Keratinocyte (primary cell): Measurements from ENCODE around the gene UBAC2. TPM values are rescaled to one million over a fixed set of nuclear protein-coding genes. Genes with fewer than 3 reads are reported as not detected.

Experiments
- DNase-seq: peaks from one replicate; pipeline ENCODE4 v3.0.0-alpha.2; 2011; ENCODE audit warnings: low read depth, missing footprints, low spot score
- FAIRE-seq: peaks from 2 replicates; lab custom pipeline; 2011; peaks lifted over from hg19 to GRCh38; lab: Jason Lieb, UNC
- H2AFZ ChIP-seq: 2 replicates; pipeline ENCODE4 v1.6.0; 2012; ENCODE audit warnings: low read length, control low read depth, inconsistent platforms; ENCODE audit not compliant: control insufficient read depth
- H3K27ac ChIP-seq: 2 replicates; pipeline ENCODE4 v1.5.1; 2011; ENCODE audit warnings: low read length; ENCODE audit not compliant: control insufficient read depth, insufficient read depth
- H3K27me3 ChIP-seq: 3 replicates; pipeline ENCODE4 v1.6.0; 2011; ENCODE audit warnings: low read length; ENCODE audit not compliant: control insufficient read depth, insufficient read depth; ENCODE audit errors: extremely low read depth
- H3K36me3 ChIP-seq, 2 experiments: 2 replicates in 1 of 2; 3 replicates in 1 of 2; pipeline ENCODE4 v1.5.1; 2011; ENCODE audit warnings: low read length in 2 of 2, mild to moderate bottlenecking in 1 of 2; ENCODE audit not compliant: control insufficient read depth in 2 of 2, insufficient read depth in 2 of 2; ENCODE audit errors: extremely low read depth in 1 of 2
- H3K4me1 ChIP-seq: 3 replicates; pipeline ENCODE4 v1.5.1; 2011; ENCODE audit warnings: low read length; ENCODE audit not compliant: control insufficient read depth, insufficient read depth; ENCODE audit errors: extremely low read depth
- H3K4me2 ChIP-seq: 3 replicates; pipeline ENCODE4 v1.6.0; 2011; ENCODE audit warnings: low read depth, low read length; ENCODE audit not compliant: control insufficient read depth, insufficient read depth; ENCODE audit errors: extremely low read depth
- H3K4me3 ChIP-seq, 3 experiments: fragments of 200-600 bp in 1 of 3; sonication (generic) in 1 of 3; 2 replicates in 2 of 3; 3 replicates in 1 of 3; pipeline ENCODE4 v1.5.1; 2011 to 2016; ENCODE audit warnings: low read length in 3 of 3, mild to moderate bottlenecking in 3 of 3, control low read depth in 2 of 3, inconsistent platforms in 1 of 3, low read depth in 1 of 3, mixed read lengths in 1 of 3, mixed run types in 1 of 3, moderate library complexity in 1 of 3; ENCODE audit not compliant: control insufficient read depth in 2 of 3, insufficient read depth in 2 of 3; ENCODE audit errors: extremely low read depth in 1 of 3
- H3K79me2 ChIP-seq: 2 replicates; pipeline ENCODE4 v1.6.0; 2012; ENCODE audit warnings: low read length; ENCODE audit not compliant: control insufficient read depth, insufficient read depth
- H3K9ac ChIP-seq: 3 replicates; pipeline ENCODE4 v1.6.0; 2011; ENCODE audit warnings: low read length; ENCODE audit not compliant: control insufficient read depth, insufficient read depth; ENCODE audit errors: extremely low read depth
- H3K9me1 ChIP-seq: 3 replicates; pipeline ENCODE4 v1.6.0; 2011; ENCODE audit warnings: low read length; ENCODE audit not compliant: control insufficient read depth, insufficient read depth; ENCODE audit errors: extremely low read depth
- H3K9me3 ChIP-seq: 2 replicates; pipeline ENCODE4 v1.5.1; 2012; ENCODE audit warnings: low read depth, low read length; ENCODE audit not compliant: control insufficient read depth
- H4K20me1 ChIP-seq: 3 replicates; pipeline ENCODE4 v1.6.0; 2011; ENCODE audit warnings: low read length; ENCODE audit not compliant: control insufficient read depth, insufficient read depth; ENCODE audit errors: extremely low read depth
- EZH2 ChIP-seq: IDR thresholded peaks from one replicate; pipeline ENCODE4 v1.6.1; 2012; ENCODE audit warnings: inconsistent platforms, mild to moderate bottlenecking, low read length, moderate library complexity
- dilution Hi-C: fragments of 300-500 bp; cut with MboI; formaldehyde crosslinking; loops from one replicate; pipeline ENCODE4 v1.7.0; 2020; ENCODE audit warnings: low sequenced_read_pairs; ENCODE audit not compliant: extremely low pct_ligation_motif_present
- polyA plus RNA-seq, 5 experiments: library from polyadenylated mRNA; depleted of rRNA in 3 of 5; stranded (reverse) in 3 of 5; stranded (forward) in 1 of 5; unstranded in 1 of 5; fragments of >200 nt; gene quantifications; 1 replicate in 1 of 5; 2 replicates in 3 of 5; 3 replicates in 1 of 5; pipeline versions ENCODE4 v1.2.1 to v1.2.3, GENCODE V29; 2011 to 2012; ENCODE audit warnings: missing spikeins in 2 of 5, low read depth in 1 of 5, low replicate concordance in 1 of 5
- TF ChIP-seq, protein P1 (sequence below), 3 experiments: IDR thresholded peaks in 1 of 3; conservative IDR thresholded peaks in 1 of 3; optimal IDR thresholded peaks in 1 of 3; 2 replicates in 2 of 3; 3 replicates in 1 of 3; pipeline versions ENCODE3 to v1.5.1; 2011; ENCODE audit warnings: low read length in 3 of 3, mild to moderate bottlenecking in 3 of 3, moderate library complexity in 2 of 3, control low read depth in 1 of 3, inconsistent platforms in 1 of 3; ENCODE audit not compliant: insufficient read depth in 2 of 3; ENCODE audit errors: extremely low read depth in 1 of 3

Gene UBAC2
- polyA plus RNA-seq, 1 donor (not counting 4 experiments of a cell fraction or from before 2014, with no cell fraction given) = 104 TPM

DNA sequence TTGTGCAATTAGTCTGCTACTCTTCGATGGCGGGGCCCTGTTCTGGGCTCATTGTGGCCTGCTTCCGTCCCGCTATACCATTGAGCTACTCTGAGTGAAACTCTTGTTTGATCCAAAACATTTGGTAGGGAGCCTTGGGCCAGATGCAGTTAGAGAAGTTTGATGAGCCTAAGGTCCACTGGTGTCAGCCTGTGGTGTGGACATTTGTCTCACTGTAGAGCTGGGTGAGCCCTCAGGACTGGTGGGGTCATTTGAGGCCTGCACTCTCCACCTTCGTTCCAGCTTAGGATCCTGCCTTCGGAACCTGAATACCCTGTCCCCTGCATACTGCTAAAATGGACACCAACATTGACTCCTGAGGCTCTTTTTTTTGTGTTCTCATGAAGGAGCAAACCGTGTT lies 6.9 kb downstream of the UBAC2 start:
- H3K79me2 ChIP-seq = peaks cover 85% of the 10 kb centered on the region
- dilution Hi-C loops = no loop called here
- H3K9ac ChIP-seq = no peak overlapping the region
- no peak overlapping the region for H3K27ac ChIP-seq
- TF ChIP-seq, protein P1, sequence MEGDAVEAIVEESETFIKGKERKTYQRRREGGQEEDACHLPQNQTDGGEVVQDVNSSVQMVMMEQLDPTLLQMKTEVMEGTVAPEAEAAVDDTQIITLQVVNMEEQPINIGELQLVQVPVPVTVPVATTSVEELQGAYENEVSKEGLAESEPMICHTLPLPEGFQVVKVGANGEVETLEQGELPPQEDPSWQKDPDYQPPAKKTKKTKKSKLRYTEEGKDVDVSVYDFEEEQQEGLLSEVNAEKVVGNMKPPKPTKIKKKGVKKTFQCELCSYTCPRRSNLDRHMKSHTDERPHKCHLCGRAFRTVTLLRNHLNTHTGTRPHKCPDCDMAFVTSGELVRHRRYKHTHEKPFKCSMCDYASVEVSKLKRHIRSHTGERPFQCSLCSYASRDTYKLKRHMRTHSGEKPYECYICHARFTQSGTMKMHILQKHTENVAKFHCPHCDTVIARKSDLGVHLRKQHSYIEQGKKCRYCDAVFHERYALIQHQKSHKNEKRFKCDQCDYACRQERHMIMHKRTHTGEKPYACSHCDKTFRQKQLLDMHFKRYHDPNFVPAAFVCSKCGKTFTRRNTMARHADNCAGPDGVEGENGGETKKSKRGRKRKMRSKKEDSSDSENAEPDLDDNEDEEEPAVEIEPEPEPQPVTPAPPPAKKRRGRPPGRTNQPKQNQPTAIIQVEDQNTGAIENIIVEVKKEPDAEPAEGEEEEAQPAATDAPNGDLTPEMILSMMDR (optimal IDR thresholded peaks at IDR 0.05 in 1 of 3, IDR thresholded peaks at IDR 0.05 in 1 of 3, conservative IDR thresholded peaks at IDR 0.05 in 1 of 3; ENCODE audit: extremely low read depth in 1 of 3, insufficient read depth in 2 of 3, low read length in 3 of 3) = no peak
- TF ChIP-seq EZH2 = no peak
- no peak for FAIRE-seq
- no peak overlapping the region for H2AFZ ChIP-seq
- H3K4me1 ChIP-seq = peaks cover 18% of the 10 kb centered on the region
- H3K9me1 ChIP-seq = no peaks in the 10 kb centered on the region
- no peaks in the 10 kb centered on the region for H3K27me3 ChIP-seq
- no peak for DNase-seq
- H3K9me3 ChIP-seq = no peaks in the 10 kb centered on the region
- peaks cover 5% of the 10 kb centered on the region for H4K20me1 ChIP-seq
- H3K36me3 ChIP-seq = peaks cover 6% of the 10 kb centered on the region in 2 experiments
- H3K4me2 ChIP-seq = no peak overlapping the region
- no peak overlapping the region for H3K4me3 ChIP-seq

DNA sequence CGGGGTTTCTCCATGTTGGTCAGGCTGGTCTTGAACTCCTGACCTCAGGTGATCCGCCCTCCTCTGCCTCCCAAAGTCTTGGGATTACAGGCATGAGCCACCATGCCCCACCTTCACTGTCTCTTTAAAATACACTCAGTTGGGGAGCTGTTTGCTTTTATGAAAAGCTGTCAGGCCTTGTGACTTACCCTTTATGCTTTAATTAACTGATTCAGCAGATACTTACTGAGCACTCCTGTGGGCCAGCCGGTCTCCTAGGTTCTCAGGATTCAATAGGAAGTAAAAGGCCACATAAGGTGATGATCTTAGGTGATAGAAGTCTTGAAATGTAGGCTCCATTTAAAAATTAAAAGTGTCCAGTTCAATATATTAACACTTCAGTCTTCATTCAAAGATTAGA lies 7.5 kb downstream of the UBAC2 start:
- FAIRE-seq (no peak), DNase-seq (no peak)
- Histone ChIP-seq H3K4me3 (no peak overlapping the region), H4K20me1 (peaks cover 5% of the 10 kb centered on the region), H3K9me3 (no peaks in the 10 kb centered on the region), H3K79me2 (peaks cover 85% of the 10 kb centered on the region), H3K4me1 (peaks cover 16% of the 10 kb centered on the region), H3K9ac (no peak overlapping the region), H3K27me3 (no peaks in the 10 kb centered on the region), H2AFZ (no peak overlapping the region), H3K36me3 (peaks cover 6% of the 10 kb centered on the region in 2 experiments), H3K9me1 (no peaks in the 10 kb centered on the region), H3K27ac (no peak overlapping the region), H3K4me2 (no peak overlapping the region)
- TF ChIP-seq, protein P1 (optimal IDR thresholded peaks at IDR 0.05 in 1 of 3, IDR thresholded peaks at IDR 0.05 in 1 of 3, conservative IDR thresholded peaks at IDR 0.05 in 1 of 3; ENCODE audit: extremely low read depth in 1 of 3, insufficient read depth in 2 of 3, low read length in 3 of 3) = no peak
- TF ChIP-seq EZH2 = no peak
- dilution Hi-C loops = no loop called here
